Activated T-cell treated with anti-CD3 and anti-CD28 coated beads, Interleukin-2, amount 50 U/mL, for 24 hours (primary cell): ENCODE data around the gene HAX1.
"Not testable (repeated sequence)": the region's sequence is repeated elsewhere in the genome, so short reads cannot be mapped to it uniquely, and the experiment has no call there.

ENCODE experiments used
- DNase-seq: peaks from one replicate; pipeline ENCODE4 v3.0.0-alpha.2; 2020
- H3K27ac Mint-ChIP-seq: 2 replicates; pipeline ENCODE4 v1.8.0; 2020; ENCODE audit warnings: mild to moderate bottlenecking, mixed read lengths
- H3K27me3 Mint-ChIP-seq: 2 replicates; pipeline ENCODE4 v1.8.0; 2020; ENCODE audit warnings: mixed read lengths
- H3K36me3 Mint-ChIP-seq: 2 replicates; pipeline ENCODE4 v1.8.0; 2020; ENCODE audit warnings: low read depth, mixed read lengths
- H3K4me1 Mint-ChIP-seq: 2 replicates; pipeline ENCODE4 v1.8.0; 2020; ENCODE audit warnings: low read depth, mixed read lengths
- H3K4me3 Mint-ChIP-seq: 2 replicates; pipeline ENCODE4 v1.8.0; 2020; ENCODE audit warnings: mild to moderate bottlenecking, moderate library complexity, mixed read lengths
- H3K9me3 Mint-ChIP-seq: 2 replicates; pipeline ENCODE4 v1.8.0; 2020; ENCODE audit warnings: mixed read lengths

HAX1 gene

DNA sequence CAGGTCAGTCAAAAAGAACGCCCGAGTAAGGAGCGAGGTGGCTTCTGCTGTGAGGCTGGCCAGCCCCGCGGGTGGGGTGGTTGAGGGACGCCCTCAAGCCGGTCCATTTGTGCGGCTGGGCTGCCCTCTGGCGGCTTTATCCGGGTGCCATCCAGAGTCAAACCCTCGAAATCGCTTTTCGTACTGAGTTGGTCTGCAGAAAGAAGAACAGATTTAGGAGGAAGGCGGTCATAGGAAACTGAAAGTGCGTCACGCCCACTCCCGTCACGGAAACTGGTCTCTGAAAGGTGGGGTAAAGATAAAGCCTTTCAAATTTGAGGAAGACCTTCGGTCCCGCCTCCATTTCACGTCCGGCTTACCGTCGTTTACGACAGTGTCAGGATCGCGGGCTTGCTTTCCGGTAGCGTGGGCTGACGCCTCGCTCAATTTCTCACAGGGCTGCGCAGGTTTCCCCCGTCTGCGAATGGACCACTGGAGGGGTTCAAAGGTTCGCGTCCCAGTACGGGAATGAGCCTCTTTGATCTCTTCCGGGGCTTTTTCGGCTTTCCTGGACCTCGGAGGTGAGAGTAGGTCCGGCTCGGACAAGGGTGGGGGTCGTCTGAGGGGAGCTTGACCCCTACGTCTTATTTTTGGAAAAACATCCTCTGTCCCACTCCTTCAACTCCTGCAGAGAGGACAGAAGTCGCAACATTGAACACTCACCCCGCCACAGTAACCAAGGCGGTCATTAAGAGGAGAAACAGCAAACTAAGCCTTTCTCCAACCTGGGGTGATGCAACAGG is at the start of gene HAX1:
HAX1 (plus strand) TSS at position 413 of the 782 bp plus-strand sequence; CDS start at position 508, 95 bp downstream.
- peaks cover 44% of the 10 kb centered on the region for H3K4me1 Mint-ChIP-seq
- H3K27me3 Mint-ChIP-seq, result no peaks in the 10 kb centered on the region
- H3K27ac Mint-ChIP-seq, result peak within 1 kb of the TSS; percentile 99
- H3K4me3 Mint-ChIP-seq, result peak within 1 kb of the TSS; percentile 99
- peaks cover 85% of the 10 kb centered on the region for H3K36me3 Mint-ChIP-seq
- DNase-seq, result peak; percentile 98
- H3K9me3 Mint-ChIP-seq, result no peaks in the 10 kb centered on the region

DNA sequence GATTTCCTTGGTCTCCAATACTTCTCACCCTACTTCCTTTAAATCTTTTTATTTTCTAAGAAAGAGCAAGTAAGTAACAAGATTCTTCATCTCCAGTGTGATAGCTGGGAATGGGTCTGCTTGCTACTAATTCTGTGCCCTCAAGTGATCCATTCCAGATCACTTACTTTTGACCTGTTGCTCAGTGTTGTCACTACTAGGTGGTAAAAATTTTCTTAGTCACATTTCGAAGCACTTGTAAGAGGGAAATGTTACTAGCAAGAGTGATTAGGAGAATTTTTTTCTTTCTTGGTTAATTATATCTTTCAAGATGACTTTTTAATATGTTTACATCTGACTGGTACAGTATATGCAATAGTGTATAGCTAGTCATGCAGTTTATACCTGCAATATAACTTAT is 49.5 kb upstream of the HAX1 start:
- Mint-ChIP-seq H3K27ac (peak overlapping the region; percentile 100), H3K27me3 (no peaks in the 10 kb centered on the region), H3K4me1 (peaks cover 61% of the 10 kb centered on the region), H3K36me3 (peaks cover 92% of the 10 kb centered on the region), H3K9me3 (peaks cover 2% of the 10 kb centered on the region), H3K4me3 (peak overlapping the region; percentile 100)
- no peak for DNase-seq

- Mint-ChIP-seq H3K27ac (peak overlapping the region; percentile 100), H3K36me3 (peaks cover 92% of the 10 kb centered on the region), H3K27me3 (no peaks in the 10 kb centered on the region), H3K4me3 (peak overlapping the region; percentile 100), H3K9me3 (peaks cover 2% of the 10 kb centered on the region), H3K4me1 (peaks cover 57% of the 10 kb centered on the region)
- no peak for DNase-seq
Measured at GRCh38 chr1:154223621-154224020, 48.8 kb upstream of the HAX1 start.

DNA sequence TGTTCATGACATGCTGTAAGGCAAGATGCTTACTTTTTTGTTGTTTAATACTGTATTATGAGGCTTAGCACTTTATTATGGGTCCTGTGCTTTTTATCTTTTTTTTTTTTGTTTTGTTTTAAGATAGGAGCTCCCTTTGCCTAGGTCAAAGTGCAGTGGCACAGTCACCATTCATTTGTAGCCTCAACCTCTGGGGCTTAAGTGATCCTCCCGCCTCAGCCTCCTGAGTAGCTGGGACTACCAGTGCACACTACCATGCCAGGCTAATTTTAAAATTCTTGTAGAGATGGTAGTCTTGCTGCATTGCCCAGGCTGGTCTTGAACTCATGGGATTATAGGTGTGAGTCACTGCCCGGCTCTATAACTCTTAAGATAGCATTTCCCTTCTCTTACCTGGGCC is 47.1 kb upstream of the HAX1 start:
- Mint-ChIP-seq H3K4me1 (peaks cover 52% of the 10 kb centered on the region), H3K27me3 (no peaks in the 10 kb centered on the region), H3K9me3 (peaks cover 2% of the 10 kb centered on the region), H3K4me3 (no peak overlapping the region), H3K36me3 (peaks cover 91% of the 10 kb centered on the region), H3K27ac (peak overlapping the region; percentile 100)
- DNase-seq, result no peak

DNA sequence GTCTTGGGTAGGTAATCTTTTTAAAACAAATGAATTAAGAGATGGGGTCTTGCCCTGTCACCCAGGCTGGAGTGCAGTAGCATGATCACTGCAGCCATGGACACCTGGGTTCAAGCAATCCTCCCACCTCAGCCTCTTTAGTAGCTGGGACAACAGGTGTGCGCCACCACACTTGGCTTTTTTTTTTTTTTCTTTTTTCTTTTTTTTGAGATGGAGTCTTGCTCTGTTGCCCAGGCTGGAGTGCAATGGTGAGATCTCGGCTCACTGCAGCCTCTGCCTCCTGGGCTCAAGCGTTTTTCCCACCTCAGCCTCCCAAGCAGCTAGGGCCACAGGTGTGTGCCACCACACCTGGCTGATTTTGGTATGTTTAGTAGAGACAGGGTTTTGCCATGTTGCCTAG is 41.3 kb upstream of the HAX1 start:
- DNase-seq, H3K27me3 Mint-ChIP-seq, H3K4me3 Mint-ChIP-seq, H3K27ac Mint-ChIP-seq, H3K9me3 Mint-ChIP-seq: not testable (repeated sequence)
- H3K4me1 Mint-ChIP-seq, result peaks cover 14% of the 10 kb centered on the region
- peaks cover 97% of the 10 kb centered on the region for H3K36me3 Mint-ChIP-seq

DNA sequence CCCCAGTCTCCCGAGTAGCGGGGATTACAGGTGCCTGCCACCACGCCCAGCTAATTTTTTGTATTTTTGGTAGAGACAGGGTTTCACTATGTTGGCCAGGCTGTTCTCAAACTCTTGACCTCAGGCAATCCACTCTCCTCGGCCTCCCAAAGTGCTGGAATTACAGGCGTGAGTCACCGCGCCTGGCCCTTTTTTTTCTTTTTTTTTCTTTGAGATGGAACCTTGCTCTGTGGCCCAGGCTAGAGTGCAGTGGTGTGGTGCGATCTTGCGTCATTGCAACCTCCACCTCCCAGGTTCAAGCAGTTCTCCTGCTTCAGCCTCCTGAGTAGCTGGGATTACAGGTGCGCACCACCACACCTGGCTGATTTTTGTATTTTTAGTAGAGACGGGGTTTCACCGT is 39.3 kb upstream of the HAX1 start:
- DNase-seq, H3K27ac Mint-ChIP-seq, H3K27me3 Mint-ChIP-seq, H3K9me3 Mint-ChIP-seq, H3K4me3 Mint-ChIP-seq: not testable (repeated sequence)
- H3K4me1 Mint-ChIP-seq, result peaks cover 15% of the 10 kb centered on the region
- H3K36me3 Mint-ChIP-seq, result peaks cover 97% of the 10 kb centered on the region

DNA sequence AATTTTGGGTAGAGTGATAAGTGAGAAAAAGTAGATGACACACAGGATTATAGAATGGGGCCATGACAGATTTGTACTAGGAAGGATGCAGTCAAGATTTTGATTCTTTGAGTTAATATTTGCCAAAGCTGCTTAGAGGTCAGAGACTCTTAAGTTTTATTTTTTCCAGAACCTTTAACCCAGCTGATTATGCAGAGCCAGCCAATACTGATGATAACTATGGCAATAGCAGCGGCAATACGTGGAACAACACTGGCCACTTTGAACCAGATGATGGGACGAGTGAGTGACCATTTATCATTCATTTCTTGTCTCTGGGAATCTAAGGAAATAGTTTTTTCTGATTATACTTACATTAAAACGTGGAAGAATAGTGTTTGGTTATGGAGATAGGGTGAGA is 35.6 kb upstream of the HAX1 start:
- DNase-seq, result no peak
- H3K36me3 Mint-ChIP-seq, result peaks cover 97% of the 10 kb centered on the region
- H3K9me3 Mint-ChIP-seq, result no peaks in the 10 kb centered on the region
- H3K27ac Mint-ChIP-seq, result no peak overlapping the region
- H3K27me3 Mint-ChIP-seq, result no peaks in the 10 kb centered on the region
- peaks cover 36% of the 10 kb centered on the region for H3K4me1 Mint-ChIP-seq
- H3K4me3 Mint-ChIP-seq, result no peak overlapping the region

GRCh38 chr1:154237435-154237834 is 35.0 kb upstream of the HAX1 start:
- Mint-ChIP-seq H3K9me3 (no peaks in the 10 kb centered on the region), H3K4me1 (peaks cover 41% of the 10 kb centered on the region), H3K36me3 (peaks cover 97% of the 10 kb centered on the region), H3K27ac (peak overlapping the region; percentile 83), H3K27me3 (no peaks in the 10 kb centered on the region), H3K4me3 (no peak overlapping the region)
- DNase-seq, result no peak

DNA sequence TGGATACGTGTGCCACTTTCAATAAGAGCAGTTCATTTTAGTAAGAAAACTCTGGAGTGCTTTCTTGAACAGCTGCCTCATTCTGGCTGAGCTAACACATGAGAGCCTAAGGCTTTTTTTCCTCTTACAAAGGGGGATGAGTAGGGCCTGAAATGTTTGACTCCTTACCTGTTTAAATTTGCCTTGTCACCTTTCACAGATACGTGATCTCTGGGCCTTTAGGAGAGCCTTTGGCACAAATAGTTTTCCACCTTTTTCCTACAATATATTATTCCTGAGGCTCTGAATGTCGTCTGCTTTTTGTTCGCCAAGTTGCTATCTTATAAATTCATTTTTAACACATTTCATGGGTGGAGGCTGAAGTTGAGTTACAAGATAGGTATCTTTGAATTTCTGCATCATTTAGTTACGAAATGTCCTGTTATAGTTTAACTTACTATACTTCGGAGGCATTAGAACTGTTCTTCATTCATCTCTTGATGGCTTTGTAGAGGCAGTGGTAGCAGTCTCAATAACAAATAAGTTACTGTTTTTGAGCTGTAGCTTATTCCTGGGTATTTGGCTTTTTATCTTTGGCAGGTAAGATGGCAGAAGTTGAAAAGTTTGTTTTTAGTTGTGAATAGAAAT is 34.4 kb upstream of the HAX1 start:
- Mint-ChIP-seq H3K27ac (peak overlapping the region; percentile 83), H3K4me3 (no peak overlapping the region), H3K4me1 (peaks cover 41% of the 10 kb centered on the region), H3K27me3 (no peaks in the 10 kb centered on the region), H3K9me3 (no peaks in the 10 kb centered on the region), H3K36me3 (peaks cover 97% of the 10 kb centered on the region)
- no peak for DNase-seq

DNA sequence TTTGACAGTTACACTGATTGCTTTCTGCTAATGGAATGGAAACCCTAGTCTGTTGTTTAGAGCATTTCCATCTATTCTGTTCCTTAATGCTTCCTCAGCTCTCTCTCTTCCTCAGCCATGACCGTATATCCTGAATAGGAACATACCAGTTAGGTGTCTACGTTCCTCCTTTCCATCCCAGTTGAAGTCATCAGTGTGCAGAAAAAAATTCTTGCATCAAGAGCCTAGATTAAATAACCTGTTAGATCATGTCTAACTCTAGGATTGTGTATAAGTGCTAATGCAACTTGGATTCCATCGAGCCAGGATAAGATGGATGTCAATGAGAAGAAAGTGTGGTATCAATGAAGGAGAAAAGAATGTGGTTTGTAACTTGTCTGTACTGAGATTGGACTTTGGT is 32.9 kb upstream of the HAX1 start:
- peaks cover 41% of the 10 kb centered on the region for H3K4me1 Mint-ChIP-seq
- no peak for DNase-seq
- H3K27ac Mint-ChIP-seq, result peak overlapping the region; percentile 48
- H3K9me3 Mint-ChIP-seq, result no peaks in the 10 kb centered on the region
- H3K27me3 Mint-ChIP-seq, result no peaks in the 10 kb centered on the region
- no peak overlapping the region for H3K4me3 Mint-ChIP-seq
- peaks cover 98% of the 10 kb centered on the region for H3K36me3 Mint-ChIP-seq

DNA sequence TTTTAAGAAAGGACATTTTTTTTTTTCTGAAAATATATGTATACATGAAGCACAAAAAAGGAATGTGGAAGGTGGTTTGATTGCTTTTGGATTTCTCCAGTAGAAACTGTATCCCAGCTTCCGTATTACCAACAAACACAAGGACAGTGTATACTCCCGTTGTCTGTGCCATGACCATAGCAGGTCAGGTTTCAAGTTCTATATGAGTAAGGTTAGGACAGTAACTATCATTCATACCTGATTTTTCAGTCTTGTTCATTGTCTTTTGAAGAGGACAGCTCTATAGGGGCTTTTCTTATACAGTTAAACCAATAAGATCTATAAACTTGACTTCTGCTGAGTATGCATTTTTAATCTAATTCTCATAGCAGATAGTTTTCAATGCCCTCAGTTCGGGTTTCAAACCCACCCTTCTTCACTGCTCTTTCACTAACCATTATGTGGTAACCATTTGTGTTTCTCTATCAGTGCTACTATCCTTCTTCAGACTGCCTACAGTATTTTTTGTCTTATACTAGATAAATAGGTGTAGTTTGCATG is 32.1 kb upstream of the HAX1 start:
- peaks cover 98% of the 10 kb centered on the region for H3K36me3 Mint-ChIP-seq
- H3K9me3 Mint-ChIP-seq, result no peaks in the 10 kb centered on the region
- no peak for DNase-seq
- no peak overlapping the region for H3K4me3 Mint-ChIP-seq
- peak overlapping the region; percentile 81 for H3K27ac Mint-ChIP-seq
- H3K27me3 Mint-ChIP-seq, result no peaks in the 10 kb centered on the region
- peaks cover 41% of the 10 kb centered on the region for H3K4me1 Mint-ChIP-seq

DNA sequence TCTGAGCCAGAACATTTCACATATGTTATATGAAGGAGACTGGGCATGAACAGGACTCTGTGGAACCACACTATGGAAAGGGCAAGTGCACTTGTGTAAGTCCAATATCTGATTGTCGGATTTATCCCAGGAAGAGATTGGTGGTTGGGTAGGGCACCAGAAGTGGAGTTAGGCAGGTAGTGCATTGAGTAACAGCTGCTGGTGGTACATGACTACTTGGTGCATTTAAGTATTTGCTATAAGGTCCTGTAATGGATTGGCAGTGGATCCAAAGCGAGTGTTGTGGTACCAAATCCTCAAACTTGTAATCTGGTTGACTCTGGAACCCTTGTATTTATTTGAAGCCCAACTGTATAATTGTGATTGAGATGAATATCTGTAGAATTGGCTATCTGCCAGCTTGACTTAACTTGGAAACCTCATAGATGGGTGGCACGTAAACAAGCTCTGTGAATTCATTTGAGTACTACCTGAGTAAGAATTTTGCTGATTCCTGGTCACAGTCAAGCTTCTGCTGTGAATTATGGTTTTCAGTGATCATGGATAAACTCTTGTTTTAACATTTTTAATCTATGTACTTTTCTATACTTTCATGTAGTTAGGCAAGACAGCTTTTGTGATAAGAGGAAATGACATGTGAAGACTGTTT is 30.6 kb upstream of the HAX1 start:
- H3K4me3 Mint-ChIP-seq, result no peak overlapping the region
- H3K36me3 Mint-ChIP-seq, result peaks cover 98% of the 10 kb centered on the region
- peak overlapping the region; percentile 78 for H3K27ac Mint-ChIP-seq
- H3K27me3 Mint-ChIP-seq, result no peaks in the 10 kb centered on the region
- H3K9me3 Mint-ChIP-seq, result no peaks in the 10 kb centered on the region
- H3K4me1 Mint-ChIP-seq, result peaks cover 43% of the 10 kb centered on the region
- no peak for DNase-seq

DNA sequence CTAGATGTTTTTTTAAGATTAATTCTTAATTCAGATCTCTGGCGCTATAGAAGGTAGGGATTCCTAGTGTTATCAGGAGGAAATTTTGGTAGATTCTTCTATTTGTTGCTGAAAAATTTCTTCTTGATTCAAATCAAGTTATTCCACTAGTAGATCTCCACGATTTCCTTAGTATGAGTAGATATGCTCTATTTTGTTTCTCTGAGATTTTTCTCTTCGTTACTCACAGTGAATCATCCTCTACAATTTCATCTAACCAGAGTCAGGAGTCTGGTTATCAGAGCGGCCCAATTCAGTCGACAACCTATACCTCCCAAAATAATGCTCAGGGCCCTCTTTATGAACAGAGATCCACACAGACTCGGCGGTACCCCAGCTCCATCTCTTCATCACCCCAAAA is 18.8 kb upstream of the HAX1 start:
- no peaks in the 10 kb centered on the region for H3K9me3 Mint-ChIP-seq
- no peak for DNase-seq
- no peak overlapping the region for H3K4me3 Mint-ChIP-seq
- H3K36me3 Mint-ChIP-seq, result peaks cover 100% of the 10 kb centered on the region
- H3K4me1 Mint-ChIP-seq, result no peaks in the 10 kb centered on the region
- H3K27ac Mint-ChIP-seq, result peak overlapping the region; percentile 69
- no peaks in the 10 kb centered on the region for H3K27me3 Mint-ChIP-seq

GRCh38 chr1:154256686-154257085 is 15.7 kb upstream of the HAX1 start:
- Mint-ChIP-seq H3K9me3 (no peaks in the 10 kb centered on the region), H3K27me3 (no peaks in the 10 kb centered on the region), H3K27ac (peak overlapping the region; percentile 53), H3K4me1 (peaks cover 5% of the 10 kb centered on the region), H3K36me3 (peaks cover 100% of the 10 kb centered on the region), H3K4me3 (no peak overlapping the region)
- DNase-seq, result no peak

- Mint-ChIP-seq H3K36me3 (peaks cover 100% of the 10 kb centered on the region), H3K27me3 (no peaks in the 10 kb centered on the region), H3K9me3 (no peaks in the 10 kb centered on the region), H3K27ac (peak overlapping the region; percentile 37), H3K4me3 (no peak overlapping the region), H3K4me1 (peaks cover 26% of the 10 kb centered on the region)
- DNase-seq, result no peak
Measured at GRCh38 chr1:154258784-154259183, 13.6 kb upstream of the HAX1 start.
